ENCODE measurements around the gene FKBP7. TPM values are rescaled to one million over a fixed set of nuclear protein-coding genes. Genes with fewer than 3 reads are reported as not detected.

FKBP7 gene
- total RNA-seq, 1 experiment from 2014 or later = 4.8 TPM

DNA sequence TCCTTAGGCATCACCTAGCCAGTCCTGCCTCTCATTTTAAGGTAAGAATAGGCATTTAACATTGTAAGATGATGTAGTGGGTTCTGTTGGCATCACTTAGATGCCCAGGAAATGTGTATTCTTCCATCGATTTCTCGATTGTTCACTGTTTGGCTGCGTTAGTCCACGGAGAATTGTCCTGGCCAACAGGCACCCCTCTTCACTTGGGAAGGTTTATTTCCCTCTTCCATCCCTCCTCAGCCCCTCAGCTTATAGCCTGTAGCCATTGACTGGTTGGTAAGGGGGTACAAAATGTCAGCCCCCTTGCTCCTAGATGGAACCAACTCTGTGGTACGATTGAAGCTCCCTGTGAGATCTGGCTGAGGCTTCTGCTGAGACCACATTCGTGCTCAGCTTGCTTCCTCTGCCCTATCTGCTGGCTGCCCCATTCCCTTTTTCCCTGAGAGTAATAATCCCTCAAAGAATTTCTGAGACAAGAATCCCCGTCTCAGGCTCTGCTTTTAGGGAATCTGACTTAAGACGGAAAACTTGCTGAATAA is 45.3 kb upstream of the FKBP7 start:
- no peaks in the 10 kb centered on the region for H3K27me3 Mint-ChIP-seq (ENCODE audit: low read depth)
- H2AFZ ChIP-seq (ENCODE audit: low read length) = no peak overlapping the region
- peaks cover 0 to 6% (median 0%) of the 10 kb centered on the region in 3 experiments; a peak in 3 of 7 replicates for H3K36me3 Mint-ChIP-seq (ENCODE audit: insufficient read depth in 1 of 3, low read depth in 3 of 3)
- H3K9me3 Mint-ChIP-seq = no peaks in the 10 kb centered on the region
- no peak overlapping the region for H3K27ac ChIP-seq (ENCODE audit: insufficient read length, low read depth, low read length)
- TF ChIP-seq, protein P1, sequence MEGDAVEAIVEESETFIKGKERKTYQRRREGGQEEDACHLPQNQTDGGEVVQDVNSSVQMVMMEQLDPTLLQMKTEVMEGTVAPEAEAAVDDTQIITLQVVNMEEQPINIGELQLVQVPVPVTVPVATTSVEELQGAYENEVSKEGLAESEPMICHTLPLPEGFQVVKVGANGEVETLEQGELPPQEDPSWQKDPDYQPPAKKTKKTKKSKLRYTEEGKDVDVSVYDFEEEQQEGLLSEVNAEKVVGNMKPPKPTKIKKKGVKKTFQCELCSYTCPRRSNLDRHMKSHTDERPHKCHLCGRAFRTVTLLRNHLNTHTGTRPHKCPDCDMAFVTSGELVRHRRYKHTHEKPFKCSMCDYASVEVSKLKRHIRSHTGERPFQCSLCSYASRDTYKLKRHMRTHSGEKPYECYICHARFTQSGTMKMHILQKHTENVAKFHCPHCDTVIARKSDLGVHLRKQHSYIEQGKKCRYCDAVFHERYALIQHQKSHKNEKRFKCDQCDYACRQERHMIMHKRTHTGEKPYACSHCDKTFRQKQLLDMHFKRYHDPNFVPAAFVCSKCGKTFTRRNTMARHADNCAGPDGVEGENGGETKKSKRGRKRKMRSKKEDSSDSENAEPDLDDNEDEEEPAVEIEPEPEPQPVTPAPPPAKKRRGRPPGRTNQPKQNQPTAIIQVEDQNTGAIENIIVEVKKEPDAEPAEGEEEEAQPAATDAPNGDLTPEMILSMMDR (conservative IDR thresholded peaks at IDR 0.05) = no peak
- H3K4me1 ChIP-seq (ENCODE audit: insufficient read depth, low read length) = no peaks in the 10 kb centered on the region
- no peak overlapping the region for H2BK5ac ChIP-seq (ENCODE audit: insufficient read length, low read length)
- peak overlapping the region; percentile 93 for H3K4me2 ChIP-seq (ENCODE audit: insufficient read depth, insufficient read length, low read length)
- peak overlapping the region; percentile 45 to 98 (median 96) for H3K27ac Mint-ChIP-seq
- no peak overlapping the region for H3K56ac ChIP-seq (ENCODE audit: insufficient read length, low read depth, low read length)
- H2BK120ac ChIP-seq (ENCODE audit: low read depth, low read length, poor library complexity, severe bottlenecking) = no peak overlapping the region
- no peak overlapping the region for H4K5ac ChIP-seq (ENCODE audit: insufficient read length, low read depth, low read length)
- H3K9me3 ChIP-seq (ENCODE audit: control insufficient read depth, low read depth, low read length) = no peaks in the 10 kb centered on the region
- H4K91ac ChIP-seq (ENCODE audit: insufficient read length, low read depth, low read length) = no peak overlapping the region
- H3K23me2 ChIP-seq (ENCODE audit: insufficient read length, low read depth, low read length, poor library complexity, severe bottlenecking) = peaks cover 8% of the 10 kb centered on the region
- H3K23ac ChIP-seq (ENCODE audit: insufficient read length, low read depth, low read length) = no peak overlapping the region
- peaks cover 4 to 12% of the 10 kb centered on the region in 2 experiments; a peak in 3 of 4 replicates for H3K4me1 Mint-ChIP-seq
- no CpG with 5 or more reads among the region's 8 CpGs for WGBS (ENCODE audit: extremely low coverage, insufficient read length, low lambda C conversion rate)
- H2BK20ac ChIP-seq (ENCODE audit: low read depth, low read length, poor library complexity, severe bottlenecking) = no peak overlapping the region
- DNase-seq = no peak
- H4K8ac ChIP-seq (replicated peaks; ENCODE audit: insufficient read length, low read depth, low read length) = no peak overlapping the region
- H3K79me1 ChIP-seq (ENCODE audit: insufficient read depth, low read depth, low read length, poor library complexity, severe bottlenecking) = no peaks in the 10 kb centered on the region
- H2BK15ac ChIP-seq (ENCODE audit: low read depth, low read length) = no peak overlapping the region
- H3K4ac ChIP-seq (ENCODE audit: low read depth, low read length) = no peak overlapping the region
- no peak overlapping the region for H3K14ac ChIP-seq (ENCODE audit: insufficient read depth, low read length)
- H3K27me3 ChIP-seq (ENCODE audit: insufficient read depth, low read length) = no peaks in the 10 kb centered on the region; the same call in 1 of the 2 replicates
- no peak overlapping the region for H2BK12ac ChIP-seq (ENCODE audit: insufficient read length, low read depth, low read length)
- H3K79me2 ChIP-seq (ENCODE audit: insufficient read depth, low read length) = peaks cover 12% of the 10 kb centered on the region; the same call in 1 of the 2 replicates
- H3K4me3 Mint-ChIP-seq = peak overlapping the region; percentile 90 to 97
- no peak overlapping the region for H3T11ph ChIP-seq (ENCODE audit: low read length)
- H3K9ac ChIP-seq (ENCODE audit: extremely low read depth, insufficient read length, low read length) = peak overlapping the region; percentile 87
- H3K18ac ChIP-seq (ENCODE audit: insufficient read length, low read depth, low read length) = no peak overlapping the region
- H4K20me1 ChIP-seq (ENCODE audit: control insufficient read depth, insufficient read depth, insufficient read length) = no peaks in the 10 kb centered on the region
- H2AK5ac ChIP-seq (ENCODE audit: insufficient read length, low read length) = no peak overlapping the region
